Prostate gland (tissue), 2 donors: Measurements from ENCODE around the gene TSPAN3.

ENCODE experiments used
- CTCF ChIP-seq, 4 experiments: fragments of 200-600 bp in 2 of 4; fragments of 450-650 bp in 2 of 4; sonication (generic) in 2 of 4; IDR thresholded peaks; 1 replicate in 3 of 4; 2 replicates in 1 of 4; pipeline ENCODE4 v1.5.1; 2016 to 2019; ENCODE audit warnings: antibody characterized with exemption in 4 of 4, mild to moderate bottlenecking in 2 of 4, moderate library complexity in 2 of 4
- POLR2A ChIP-seq: fragments of 450-650 bp; IDR thresholded peaks from one replicate; pipeline ENCODE4 v1.6.1; 2016; ENCODE audit warnings: antibody characterized with exemption, mild to moderate bottlenecking
- POLR2AphosphoS5 ChIP-seq: sonication (generic); formaldehyde crosslinking; IDR thresholded peaks from one replicate; pipeline ENCODE4 v1.6.1; 2017; ENCODE audit warnings: antibody characterized with exemption

GRCh38 chr15:77099741-77100463, 29.0 kb upstream of the TSPAN3 start:
- no peak for TF ChIP-seq CTCF (IDR thresholded peaks at IDR 0.05)
- no peak for TF ChIP-seq POLR2AphosphoS5
- no peak for TF ChIP-seq POLR2A
